ENCODE data around the gene RACK1.

DNA sequence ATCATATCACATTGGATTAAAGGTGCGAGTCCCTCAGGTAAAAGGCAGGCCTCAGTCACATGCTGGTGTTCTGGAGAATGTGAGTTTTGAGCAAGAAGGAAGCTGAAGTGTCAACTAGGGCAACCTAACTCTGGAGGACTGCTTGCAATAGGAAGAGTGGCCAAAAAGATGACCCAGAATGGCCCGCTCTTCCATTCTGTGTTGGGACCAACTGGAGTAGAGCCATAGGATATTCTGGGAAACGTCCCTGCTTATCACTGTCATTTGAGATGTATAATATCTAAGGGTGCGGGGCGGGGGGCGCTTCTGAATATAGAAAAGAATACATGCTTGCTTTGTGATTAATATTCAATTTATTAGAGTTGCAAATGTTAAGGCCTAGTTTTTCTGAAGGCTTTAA is 31.6 kb downstream of the RACK1 start:
- TF ChIP-seq, protein P1, sequence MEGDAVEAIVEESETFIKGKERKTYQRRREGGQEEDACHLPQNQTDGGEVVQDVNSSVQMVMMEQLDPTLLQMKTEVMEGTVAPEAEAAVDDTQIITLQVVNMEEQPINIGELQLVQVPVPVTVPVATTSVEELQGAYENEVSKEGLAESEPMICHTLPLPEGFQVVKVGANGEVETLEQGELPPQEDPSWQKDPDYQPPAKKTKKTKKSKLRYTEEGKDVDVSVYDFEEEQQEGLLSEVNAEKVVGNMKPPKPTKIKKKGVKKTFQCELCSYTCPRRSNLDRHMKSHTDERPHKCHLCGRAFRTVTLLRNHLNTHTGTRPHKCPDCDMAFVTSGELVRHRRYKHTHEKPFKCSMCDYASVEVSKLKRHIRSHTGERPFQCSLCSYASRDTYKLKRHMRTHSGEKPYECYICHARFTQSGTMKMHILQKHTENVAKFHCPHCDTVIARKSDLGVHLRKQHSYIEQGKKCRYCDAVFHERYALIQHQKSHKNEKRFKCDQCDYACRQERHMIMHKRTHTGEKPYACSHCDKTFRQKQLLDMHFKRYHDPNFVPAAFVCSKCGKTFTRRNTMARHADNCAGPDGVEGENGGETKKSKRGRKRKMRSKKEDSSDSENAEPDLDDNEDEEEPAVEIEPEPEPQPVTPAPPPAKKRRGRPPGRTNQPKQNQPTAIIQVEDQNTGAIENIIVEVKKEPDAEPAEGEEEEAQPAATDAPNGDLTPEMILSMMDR (IDR thresholded peaks at IDR 0.05; ENCODE audit: insufficient read depth, low read length, poor library complexity, severe bottlenecking): no peak
- TF ChIP-seq EZH2phosphoT487 (conservative IDR thresholded peaks at IDR 0.05; ENCODE audit: low read length): no peak
